Activated CD8-positive, alpha-beta T cell treated with anti-CD3 and anti-CD28 coated beads for 36 hours (primary cell): Measurements from ENCODE around the gene COIL. TPM values are rescaled to one million over a fixed set of nuclear protein-coding genes. Genes with fewer than 3 reads are reported as not detected.
"Not testable (repeated sequence)": the region's sequence is repeated elsewhere in the genome, so short reads cannot be mapped to it uniquely, and the experiment has no call there.

Source experiments
- ATAC-seq: fragments of 200-7000 bp; cut with Tn5 transposase; one replicate; pipeline ENCODE4 v1.10.0; 2021; ENCODE audit warnings: mild to moderate bottlenecking, moderate library complexity
- CTCF ChIA-PET: fragments of 350-600 bp; sonication (Branson Sonifier 250); formaldehyde crosslinking; loops from one replicate; lab custom pipeline; 2021; ENCODE audit warnings: antibody characterized with exemption; lab: Charles Lee
- POLR2A ChIA-PET: fragments of 350-600 bp; sonication (Branson Sonifier 250); formaldehyde crosslinking; loops from one replicate; lab custom pipeline; 2021; ENCODE audit warnings: antibody characterized with exemption; lab: Charles Lee
- DNase-seq: peaks from one replicate; pipeline ENCODE4 v3.0.0-alpha.2; 2020
- H3K27ac Mint-ChIP-seq: one replicate; pipeline ENCODE4 v1.8.0; 2021; ENCODE audit warnings: mild to moderate bottlenecking, mixed read lengths
- H3K27me3 Mint-ChIP-seq: one replicate; pipeline ENCODE4 v1.8.0; 2021; ENCODE audit warnings: mixed read lengths
- H3K36me3 Mint-ChIP-seq: one replicate; pipeline ENCODE4 v1.8.0; 2021; ENCODE audit warnings: low read depth, mixed read lengths
- H3K4me1 Mint-ChIP-seq: one replicate; pipeline ENCODE4 v1.8.0; 2021; ENCODE audit warnings: low read depth, mixed read lengths
- H3K4me3 Mint-ChIP-seq: one replicate; pipeline ENCODE4 v1.8.0; 2021; ENCODE audit warnings: mild to moderate bottlenecking, moderate library complexity, mixed read lengths
- H3K9me3 Mint-ChIP-seq: one replicate; pipeline ENCODE4 v1.8.0; 2021; ENCODE audit warnings: mixed read lengths
- intact Hi-C: fragments of 100-400 bp; cut with micrococcal nuclease; formaldehyde crosslinking; loops from one replicate; pipeline ENCODE4 v1.10.0; 2022
- total RNA-seq, 2 experiments: library from RNA; stranded (reverse); gene quantifications; one replicate each; pipeline ENCODE4 v1.2.3, GENCODE V29; 2021
- TF ChIP-seq, protein P1 (sequence below): fragments of 200-600 bp; IDR thresholded peaks from one replicate; pipeline ENCODE4 v1.8.0; 2022; ENCODE audit warnings: antibody characterized with exemption, mild to moderate bottlenecking

Gene COIL
- total RNA-seq, 2 experiments from 2014 or later = 19.5 to 20.8 TPM

DNA sequence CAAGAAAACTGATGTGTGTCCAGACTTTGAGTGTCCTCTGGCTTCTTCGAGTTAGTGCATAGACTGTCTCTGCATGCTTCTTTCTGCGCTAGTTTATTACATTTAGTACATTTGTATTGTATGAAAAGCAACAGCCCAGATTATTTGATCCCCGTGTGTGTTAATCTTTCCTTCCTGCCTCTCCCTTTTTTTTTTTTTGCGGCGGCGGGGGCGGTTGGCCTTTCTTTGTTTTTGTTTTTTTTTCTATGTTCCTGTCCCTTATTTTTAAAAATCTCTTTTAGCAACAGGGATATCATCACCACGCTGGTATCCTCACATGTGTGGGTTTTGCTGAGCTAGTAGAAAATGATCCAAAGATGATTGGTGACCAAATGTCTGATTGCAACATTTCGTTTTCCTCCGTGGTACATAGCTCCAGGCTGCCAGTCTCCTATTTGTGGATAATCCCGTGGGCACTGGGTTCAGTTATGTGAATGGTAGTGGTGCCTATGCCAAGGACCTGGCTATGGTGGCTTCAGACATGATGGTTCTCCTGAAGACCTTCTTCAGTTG is 26.5 kb upstream of the COIL start:
- Mint-ChIP-seq H3K27me3 (no peaks in the 10 kb centered on the region), H3K4me3 (no peak overlapping the region), H3K4me1 (no peaks in the 10 kb centered on the region), H3K9me3 (no peaks in the 10 kb centered on the region), H3K27ac (no peak overlapping the region), H3K36me3 (peaks cover 16% of the 10 kb centered on the region)
- DNase-seq (no peak), ATAC-seq (no peak)
- TF ChIP-seq, protein P1, sequence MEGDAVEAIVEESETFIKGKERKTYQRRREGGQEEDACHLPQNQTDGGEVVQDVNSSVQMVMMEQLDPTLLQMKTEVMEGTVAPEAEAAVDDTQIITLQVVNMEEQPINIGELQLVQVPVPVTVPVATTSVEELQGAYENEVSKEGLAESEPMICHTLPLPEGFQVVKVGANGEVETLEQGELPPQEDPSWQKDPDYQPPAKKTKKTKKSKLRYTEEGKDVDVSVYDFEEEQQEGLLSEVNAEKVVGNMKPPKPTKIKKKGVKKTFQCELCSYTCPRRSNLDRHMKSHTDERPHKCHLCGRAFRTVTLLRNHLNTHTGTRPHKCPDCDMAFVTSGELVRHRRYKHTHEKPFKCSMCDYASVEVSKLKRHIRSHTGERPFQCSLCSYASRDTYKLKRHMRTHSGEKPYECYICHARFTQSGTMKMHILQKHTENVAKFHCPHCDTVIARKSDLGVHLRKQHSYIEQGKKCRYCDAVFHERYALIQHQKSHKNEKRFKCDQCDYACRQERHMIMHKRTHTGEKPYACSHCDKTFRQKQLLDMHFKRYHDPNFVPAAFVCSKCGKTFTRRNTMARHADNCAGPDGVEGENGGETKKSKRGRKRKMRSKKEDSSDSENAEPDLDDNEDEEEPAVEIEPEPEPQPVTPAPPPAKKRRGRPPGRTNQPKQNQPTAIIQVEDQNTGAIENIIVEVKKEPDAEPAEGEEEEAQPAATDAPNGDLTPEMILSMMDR = no peak
- intact Hi-C loops = no loop called here
- ChIA-PET POLR2A (interaction anchor here (1.3 kb wide), 1 partner anchor 9 kb away, joined by 4 read pairs; the partner anchor contains the start of gene SCPEP1), CTCF (interaction anchor here (0.7 kb wide), 1 partner anchor 480 kb away, joined by 3 read pairs; no protein-coding TSS in a partner anchor)

DNA sequence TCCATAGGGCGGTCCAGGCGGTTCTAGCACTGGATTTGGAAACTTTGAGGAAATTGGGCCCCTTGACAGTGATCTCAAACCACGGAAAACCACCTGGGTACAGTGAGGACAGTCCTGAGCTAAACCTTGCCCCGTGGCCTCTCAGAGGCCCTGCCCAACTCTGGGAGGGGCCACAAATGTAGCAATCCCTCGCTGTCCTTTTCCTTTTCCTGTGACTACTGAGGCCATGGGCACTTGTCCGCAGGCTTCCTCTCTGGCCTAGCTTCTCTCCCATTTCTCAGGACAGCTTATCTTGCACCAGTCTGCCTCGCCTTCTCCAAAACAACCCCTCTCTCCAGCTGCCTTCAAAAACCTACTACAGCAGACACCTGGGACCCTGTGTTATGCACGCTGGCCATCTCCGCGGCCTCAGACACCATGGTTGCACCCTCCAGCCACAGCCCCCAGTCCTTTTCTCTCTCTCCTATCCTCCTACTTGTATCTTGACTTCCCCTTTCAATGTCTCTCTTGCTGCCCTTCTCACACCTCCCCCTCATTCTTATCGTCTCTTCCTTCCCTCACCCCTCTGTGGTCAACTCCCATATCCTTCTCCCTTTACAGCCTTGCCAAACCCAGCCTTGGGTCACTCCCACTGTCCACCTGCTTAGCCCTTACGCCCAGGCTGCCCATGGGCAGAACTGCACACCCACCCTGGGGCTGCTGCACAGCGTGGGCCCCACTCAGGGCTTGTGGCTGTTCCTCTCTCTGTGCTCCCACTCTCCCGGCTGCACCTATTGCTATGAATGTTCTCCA is 24.7 kb upstream of the COIL start:
- intact Hi-C loops = no loop called here
- ChIA-PET CTCF (interaction anchor here (1.1 kb wide), 1 partner anchor 22 kb away, joined by 3 read pairs; no protein-coding TSS in a partner anchor), POLR2A (no interaction called here)
- DNase-seq (no peak), ATAC-seq (no peak)
- Mint-ChIP-seq H3K4me1 (no peaks in the 10 kb centered on the region), H3K4me3 (no peak overlapping the region), H3K9me3 (no peaks in the 10 kb centered on the region), H3K36me3 (peaks cover 16% of the 10 kb centered on the region), H3K27ac (no peak overlapping the region), H3K27me3 (no peaks in the 10 kb centered on the region)
- TF ChIP-seq, protein P1 = no peak

DNA sequence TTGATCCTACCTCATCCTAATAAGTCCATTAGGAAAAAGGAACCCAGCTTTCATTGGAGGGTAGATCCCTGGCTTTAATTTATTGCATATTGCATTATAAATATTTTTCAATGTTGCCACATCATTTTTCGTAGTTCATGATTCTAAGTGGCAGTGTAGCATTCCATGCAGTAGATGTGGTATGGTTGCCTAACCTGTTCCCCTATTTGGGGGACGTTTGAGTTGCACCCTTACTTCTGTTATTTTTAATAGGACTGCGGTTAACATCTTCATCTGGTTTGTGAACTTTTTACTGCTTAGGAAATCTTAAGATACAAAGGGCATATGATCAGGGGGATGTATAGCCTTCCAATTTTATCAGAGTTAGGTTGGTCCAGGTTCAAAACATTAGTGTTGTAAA is 22.5 kb upstream of the COIL start:
- POLR2A ChIA-PET = no interaction called here
- no peak overlapping the region for H3K4me3 Mint-ChIP-seq
- CTCF ChIA-PET = no interaction called here
- ATAC-seq (no peak), DNase-seq (no peak)
- TF ChIP-seq, protein P1 = no peak
- H3K9me3 Mint-ChIP-seq = no peaks in the 10 kb centered on the region
- intact Hi-C loops = no loop called here
- H3K27me3 Mint-ChIP-seq = no peaks in the 10 kb centered on the region
- H3K4me1 Mint-ChIP-seq = peaks cover 11% of the 10 kb centered on the region
- H3K27ac Mint-ChIP-seq = no peak overlapping the region
- H3K36me3 Mint-ChIP-seq = peaks cover 16% of the 10 kb centered on the region

DNA sequence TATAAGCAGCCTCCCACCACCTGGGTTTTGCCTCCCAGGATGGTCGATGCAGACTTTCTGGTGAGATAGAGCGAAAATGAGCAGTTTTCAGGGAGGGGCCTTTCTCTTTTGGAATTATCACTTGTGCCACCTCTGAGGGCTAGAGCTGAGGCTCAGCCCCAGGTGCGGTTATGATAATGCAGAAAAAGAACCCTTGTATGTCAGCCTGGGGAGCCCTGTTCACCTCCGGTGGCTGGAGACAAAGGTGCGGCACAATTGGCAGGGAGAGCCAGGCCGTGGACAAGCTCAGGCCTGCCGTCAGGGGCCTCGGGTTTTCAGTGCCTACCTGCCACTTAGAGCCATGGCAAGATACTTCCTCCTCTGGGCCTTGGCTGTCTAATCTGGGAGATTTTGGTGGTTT is 21.5 kb upstream of the COIL start:
- H3K27ac Mint-ChIP-seq = no peak overlapping the region
- DNase-seq = no peak
- no peak for ATAC-seq
- peaks cover 9% of the 10 kb centered on the region for H3K36me3 Mint-ChIP-seq
- H3K27me3 Mint-ChIP-seq = no peaks in the 10 kb centered on the region
- ChIA-PET POLR2A (no interaction called here), CTCF (interaction anchor here (1.3 kb wide), 1 partner anchor 26 kb away, joined by 3 read pairs; no protein-coding TSS in a partner anchor)
- H3K9me3 Mint-ChIP-seq = no peaks in the 10 kb centered on the region
- H3K4me1 Mint-ChIP-seq = peaks cover 11% of the 10 kb centered on the region
- no peak overlapping the region for H3K4me3 Mint-ChIP-seq
- TF ChIP-seq, protein P1 = no peak
- intact Hi-C loops = no loop called here

DNA sequence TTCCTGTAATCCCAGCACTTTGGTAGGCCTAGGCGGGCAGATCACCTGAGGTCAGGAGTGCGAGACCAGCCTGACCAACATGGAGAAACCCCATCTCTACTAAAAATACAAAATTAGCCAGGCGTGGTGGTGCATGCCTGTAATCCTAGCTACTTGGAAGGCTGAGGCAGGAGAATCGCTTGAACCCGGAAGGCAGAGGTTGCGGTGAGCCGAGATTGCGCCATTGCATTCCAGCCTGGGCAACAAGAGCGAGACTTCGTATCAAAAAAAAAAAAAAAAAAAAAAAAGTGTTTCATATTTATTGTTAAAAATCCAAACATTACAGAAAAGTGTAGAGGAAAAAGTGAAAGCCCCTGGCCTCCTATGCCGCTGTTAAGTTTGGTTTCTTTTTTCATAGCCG is 19.7 kb upstream of the COIL start:
- H3K27me3 Mint-ChIP-seq, H3K36me3 Mint-ChIP-seq, ATAC-seq, CTCF ChIA-PET, H3K4me3 Mint-ChIP-seq, H3K9me3 Mint-ChIP-seq, POLR2A ChIA-PET, DNase-seq, intact Hi-C loops, H3K27ac Mint-ChIP-seq: not testable (repeated sequence)
- H3K4me1 Mint-ChIP-seq = peaks cover 18% of the 10 kb centered on the region
